GM23248 (cell line): ENCODE data around the gene DAB1.

ENCODE experiments used
- EZH2 ChIP-seq: fragments of 200-600 bp; sonication (generic); IDR thresholded peaks from 2 replicates; pipeline ENCODE4 v1.6.1; 2018; ENCODE audit warnings: antibody characterized with exemption, mild to moderate bottlenecking; ENCODE audit not compliant: insufficient read depth, poor library complexity, severe bottlenecking
- EZH2phosphoT487 ChIP-seq: fragments of 200-600 bp; sonication (generic); IDR thresholded peaks from 2 replicates; pipeline ENCODE4 v1.6.1; 2018; ENCODE audit warnings: antibody characterized with exemption, moderate library complexity, mild to moderate bottlenecking, low read depth; ENCODE audit not compliant: insufficient read depth

GRCh38 chr1:57158604-57158998 is 265.3 kb downstream of the DAB1 start:
- TF ChIP-seq EZH2 (no peak), EZH2phosphoT487 (no peak)
